ENCODE data around the gene AATK.

DNA sequence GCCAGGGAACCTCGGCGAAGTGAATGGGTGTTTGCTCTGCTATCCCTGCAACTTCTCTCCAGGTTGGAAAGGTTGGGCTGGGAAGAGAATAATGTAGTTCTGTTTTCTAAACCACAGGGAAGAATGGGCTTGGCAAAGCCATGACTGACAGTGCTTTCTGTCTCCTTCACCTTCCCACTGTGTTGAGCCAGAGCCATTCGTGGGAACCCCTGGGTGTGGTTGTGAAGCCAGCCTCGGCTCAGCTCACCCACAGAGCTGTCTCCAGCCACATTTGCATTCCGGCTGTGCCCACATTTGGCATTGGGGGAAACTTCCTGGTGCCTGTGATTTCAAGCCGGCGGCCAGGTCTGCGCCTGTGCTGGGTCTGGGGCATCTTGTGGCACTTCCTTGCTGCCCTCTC is 91.1 kb downstream of the AATK start:
- TF ChIP-seq, protein P1, sequence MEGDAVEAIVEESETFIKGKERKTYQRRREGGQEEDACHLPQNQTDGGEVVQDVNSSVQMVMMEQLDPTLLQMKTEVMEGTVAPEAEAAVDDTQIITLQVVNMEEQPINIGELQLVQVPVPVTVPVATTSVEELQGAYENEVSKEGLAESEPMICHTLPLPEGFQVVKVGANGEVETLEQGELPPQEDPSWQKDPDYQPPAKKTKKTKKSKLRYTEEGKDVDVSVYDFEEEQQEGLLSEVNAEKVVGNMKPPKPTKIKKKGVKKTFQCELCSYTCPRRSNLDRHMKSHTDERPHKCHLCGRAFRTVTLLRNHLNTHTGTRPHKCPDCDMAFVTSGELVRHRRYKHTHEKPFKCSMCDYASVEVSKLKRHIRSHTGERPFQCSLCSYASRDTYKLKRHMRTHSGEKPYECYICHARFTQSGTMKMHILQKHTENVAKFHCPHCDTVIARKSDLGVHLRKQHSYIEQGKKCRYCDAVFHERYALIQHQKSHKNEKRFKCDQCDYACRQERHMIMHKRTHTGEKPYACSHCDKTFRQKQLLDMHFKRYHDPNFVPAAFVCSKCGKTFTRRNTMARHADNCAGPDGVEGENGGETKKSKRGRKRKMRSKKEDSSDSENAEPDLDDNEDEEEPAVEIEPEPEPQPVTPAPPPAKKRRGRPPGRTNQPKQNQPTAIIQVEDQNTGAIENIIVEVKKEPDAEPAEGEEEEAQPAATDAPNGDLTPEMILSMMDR (IDR thresholded peaks at IDR 0.05; ENCODE audit: low read depth, low read length, poor library complexity, severe bottlenecking), result no peak
- TF ChIP-seq EZH2phosphoT487 (IDR thresholded peaks at IDR 0.05; ENCODE audit: borderline replicate concordance, low read length), result no peak
